Ascending aorta (tissue), 2 donors: ENCODE data around the gene RILPL2. TPM values are rescaled to one million over a fixed set of nuclear protein-coding genes. Genes with fewer than 3 reads are reported as not detected.
"Not testable (repeated sequence)": the region's sequence is repeated elsewhere in the genome, so short reads cannot be mapped to it uniquely, and the experiment has no call there.

ENCODE experiments used
- DNase-seq, 2 donors: peaks; one replicate each; pipeline ENCODE4 v3.0.0-alpha.2; 2019; ENCODE audit warnings: low spot score in 2 of 2
- H3K27ac ChIP-seq, 2 donors: fragments of 200-600 bp; sonication (generic); one replicate each; pipeline ENCODE4 v1.5.1; 2016 to 2017; ENCODE audit warnings: mild to moderate bottlenecking in 1 of 2
- H3K27me3 ChIP-seq: fragments of 200-600 bp; sonication (generic); one replicate; pipeline ENCODE4 v1.5.1; 2017
- H3K36me3 ChIP-seq, 2 donors: fragments of 200-600 bp; sonication (generic); one replicate each; pipeline ENCODE4 v1.5.1; 2016
- H3K4me1 ChIP-seq, 2 donors: fragments of 200-600 bp; sonication (generic); one replicate each; pipeline ENCODE4 v1.5.1; 2016 to 2017; ENCODE audit warnings: mild to moderate bottlenecking in 1 of 2
- H3K4me3 ChIP-seq, 2 donors: fragments of 200-600 bp; sonication (generic); one replicate each; pipeline ENCODE4 v1.5.1; 2016 to 2017; ENCODE audit warnings: mild to moderate bottlenecking in 1 of 2
- H3K9me3 ChIP-seq, 2 donors: fragments of 200-600 bp; sonication (generic); one replicate each; pipeline ENCODE4 v1.5.1; 2016
- CTCF ChIP-seq, 3 experiments: fragments of 200-600 bp in 2 of 3; fragments of 450-650 bp in 1 of 3; sonication (generic) in 2 of 3; IDR thresholded peaks; one replicate each; pipeline ENCODE4 v1.5.1; 2016 to 2019; ENCODE audit warnings: antibody characterized with exemption in 3 of 3, mild to moderate bottlenecking in 1 of 3, moderate library complexity in 1 of 3
- intact Hi-C: fragments of 100-400 bp; cut with DNase I; formaldehyde crosslinking; loops from one replicate; pipeline ENCODE4 v1.15.1; 2023
- total RNA-seq: library from RNA; depleted of rRNA; stranded (reverse); fragments of >200 nt; gene quantifications from one replicate; pipeline ENCODE4 v1.1.0, GENCODE V29; 2016

Gene RILPL2
- total RNA-seq, 1 donor from 2014 or later = 7.2 TPM

- peaks cover 0 to 10% of the 10 kb centered on the region in 2 donors for H3K4me1 ChIP-seq
- H3K36me3 ChIP-seq = no peaks in the 10 kb centered on the region
- no peak overlapping the region for H3K4me3 ChIP-seq
- H3K9me3 ChIP-seq = no peaks in the 10 kb centered on the region
- no peak for DNase-seq
- TF ChIP-seq CTCF (IDR thresholded peaks at IDR 0.05) = no peak
- H3K27me3 ChIP-seq = no peaks in the 10 kb centered on the region
- no peak overlapping the region for H3K27ac ChIP-seq
- intact Hi-C loops = loop anchor here (5.0 kb wide), 1 partner anchor 113 kb away; no protein-coding TSS in a partner anchor
These were observed 67.3 kb downstream of the RILPL2 start for GRCh38 chr12:123369229-123369628.

GRCh38 chr12:123368431-123368830 lies 68.1 kb downstream of the RILPL2 start:
- peak overlapping the region in 1 of 2 donors; percentile 37 for H3K27ac ChIP-seq
- H3K36me3 ChIP-seq, H3K27me3 ChIP-seq, DNase-seq, H3K9me3 ChIP-seq, H3K4me1 ChIP-seq, H3K4me3 ChIP-seq: not testable (repeated sequence)
- intact Hi-C loops = loop anchor here (5.0 kb wide), 1 partner anchor 114 kb away; no protein-coding TSS in a partner anchor

- TF ChIP-seq CTCF (IDR thresholded peaks at IDR 0.05) = no peak
- H3K4me3 ChIP-seq = no peak overlapping the region
- H3K9me3 ChIP-seq = no peaks in the 10 kb centered on the region
- peak overlapping the region in 1 of 2 donors; percentile 37 for H3K27ac ChIP-seq
- H3K36me3 ChIP-seq = no peaks in the 10 kb centered on the region
- H3K27me3 ChIP-seq = no peaks in the 10 kb centered on the region
- DNase-seq = no peak
- peaks cover 4 to 14% of the 10 kb centered on the region in 2 donors for H3K4me1 ChIP-seq
- intact Hi-C loops = loop anchor here (5.0 kb wide), 1 partner anchor 115 kb away; no protein-coding TSS in a partner anchor
These were observed 69.0 kb downstream of the RILPL2 start for GRCh38 chr12:123367511-123367910.

Other genes with a start within 250 kb of the RILPL2 start
- gene MPHOSPH9, start 203.5 kb downstream of the RILPL2 start, total RNA-seq = 21.6 TPM
- gene MTRFR, start 203.2 kb downstream of the RILPL2 start, total RNA-seq = 0.85 TPM
- gene CDK2AP1, start 164.8 kb downstream of the RILPL2 start, total RNA-seq = 39.6 TPM
- gene SBNO1, start 71.8 kb downstream of the RILPL2 start, total RNA-seq = 9.8 TPM
- gene KMT5A, start 52.6 kb downstream of the RILPL2 start, total RNA-seq = 16.8 TPM
- gene SNRNP35, start 21.5 kb upstream of the RILPL2 start, total RNA-seq = 5.9 TPM
- gene RILPL1, start 97.0 kb upstream of the RILPL2 start, total RNA-seq = 1.5 TPM
- gene TMED2, start 147.9 kb upstream of the RILPL2 start, total RNA-seq = 103 TPM
- 26.6 TPM for gene DDX55, start 165.4 kb upstream of the RILPL2 start, total RNA-seq
- 72.2 TPM for gene EIF2B1, start 197.0 kb upstream of the RILPL2 start, total RNA-seq
- gene GTF2H3, start 197.1 kb upstream of the RILPL2 start, total RNA-seq = 12.0 TPM
- 2.7 TPM for gene TCTN2, start 234.4 kb upstream of the RILPL2 start, total RNA-seq